GM19395 (cell line): Measurements from ENCODE around the gene HDAC8.
A peak's percentile ranks its signal among the peaks of the same experiment; 100 is the strongest.
"Not testable (repeated sequence)": the region's sequence is repeated elsewhere in the genome, so short reads cannot be mapped to it uniquely, and the experiment has no call there.

Experiments used
- ATAC-seq: cut with Tn5 transposase; IDR thresholded peaks from one replicate; pipeline ENCODE4 v1.9.1; 2021; ENCODE audit warnings: mild to moderate bottlenecking, moderate library complexity; ENCODE audit not compliant: unreplicated experiment

The HDAC8 gene

GRCh38 chrX:72536542-72536941 is 36.1 kb downstream of the HDAC8 start:
- ATAC-seq: no peak

- ATAC-seq: no peak
Measured at GRCh38 chrX:72532366-72532765, 40.3 kb downstream of the HDAC8 start.

- ATAC-seq: no peak
Measured at GRCh38 chrX:72526534-72527508, 45.8 kb downstream of the HDAC8 start.

GRCh38 chrX:72498782-72499181 is 73.9 kb downstream of the HDAC8 start:
- ATAC-seq: no peak

GRCh38 chrX:72495046-72495445 is 77.6 kb downstream of the HDAC8 start:
- no peak for ATAC-seq

GRCh38 chrX:72492499-72492898 is 80.1 kb downstream of the HDAC8 start:
- peak; percentile 86 for ATAC-seq

DNA sequence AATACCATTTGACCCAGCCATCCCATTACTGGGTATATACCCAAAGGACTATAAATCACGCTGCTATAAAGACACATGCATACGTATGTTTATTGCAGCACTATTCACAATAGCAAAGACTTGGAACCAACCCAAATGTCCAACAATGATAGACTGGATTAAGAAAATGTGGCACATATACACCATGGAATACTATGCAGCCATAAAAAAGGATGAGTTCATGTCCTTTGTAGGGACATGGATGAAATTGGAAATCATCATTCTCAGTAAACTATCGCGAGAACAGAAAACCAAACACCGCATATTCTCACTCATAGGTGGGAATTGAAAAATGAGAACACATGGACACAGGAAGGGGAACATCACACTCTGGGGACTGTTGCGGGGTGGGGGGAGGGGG is 82.4 kb downstream of the HDAC8 start:
- ATAC-seq: not testable (repeated sequence)

GRCh38 chrX:72487661-72488060 is 85.0 kb downstream of the HDAC8 start:
- ATAC-seq: no peak

GRCh38 chrX:72479324-72480274 is 93.0 kb downstream of the HDAC8 start:
- no peak for ATAC-seq

- ATAC-seq: no peak
Measured at GRCh38 chrX:72478853-72479252, 93.8 kb downstream of the HDAC8 start.

DNA sequence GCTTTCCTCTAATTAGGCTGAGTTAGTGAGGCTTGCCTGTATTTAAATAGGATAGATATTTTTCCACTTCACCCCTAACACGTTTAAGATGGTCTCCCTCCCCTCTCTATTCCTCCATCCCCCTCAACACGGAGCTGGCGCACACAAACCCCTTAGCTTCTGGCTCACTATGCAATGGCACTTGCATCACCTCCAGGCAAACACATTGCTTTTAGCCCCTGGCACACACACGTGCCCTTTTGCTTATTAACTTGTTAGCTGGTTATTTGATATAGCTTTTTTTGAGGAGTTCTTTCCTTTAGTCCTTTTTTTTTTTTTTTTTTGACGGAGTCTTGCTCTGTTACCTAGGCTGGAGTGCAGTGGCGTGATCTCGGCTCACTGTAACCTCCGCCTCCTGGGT is 94.3 kb downstream of the HDAC8 start:
- no peak for ATAC-seq

DNA sequence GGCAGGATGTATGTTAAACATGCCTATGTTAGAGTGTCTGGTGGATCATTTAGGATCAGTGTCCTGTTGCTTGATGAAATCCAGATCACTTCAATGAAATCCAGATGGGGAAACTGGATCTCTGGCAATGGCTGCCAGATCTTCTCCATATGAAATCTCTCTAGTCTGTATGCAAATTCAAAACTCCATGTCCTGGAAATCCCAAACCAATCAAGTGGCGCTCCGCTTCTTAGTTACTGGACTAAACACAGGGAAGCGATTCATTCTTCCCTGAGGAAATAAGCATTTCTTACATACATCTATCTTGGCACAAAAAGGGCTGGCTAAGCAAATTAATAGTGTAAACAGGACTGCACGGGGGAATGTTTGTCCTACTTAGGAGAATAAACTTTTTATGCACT is 94.9 kb downstream of the HDAC8 start:
- no peak for ATAC-seq

DNA sequence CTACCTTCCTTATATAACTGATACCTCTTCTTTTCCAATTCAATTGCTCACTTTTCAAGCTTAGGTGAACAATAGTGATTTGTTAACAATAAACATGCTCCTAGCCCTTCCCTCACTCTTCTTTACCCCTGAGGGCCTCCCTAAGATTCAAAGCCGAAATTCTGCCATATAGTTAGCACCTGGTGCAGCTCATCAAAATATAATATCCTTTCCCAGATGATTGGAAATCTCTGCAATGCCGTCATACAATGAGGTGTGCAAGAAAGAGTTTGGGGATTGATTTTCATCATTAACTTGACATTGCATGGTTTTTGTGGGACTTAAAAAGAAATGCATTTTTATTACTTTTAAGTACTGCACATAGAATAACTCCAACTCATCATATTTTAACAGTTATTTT is 95.3 kb downstream of the HDAC8 start:
- no peak for ATAC-seq

- no peak for ATAC-seq
Measured at GRCh38 chrX:72475952-72476668, 96.5 kb downstream of the HDAC8 start.

DNA sequence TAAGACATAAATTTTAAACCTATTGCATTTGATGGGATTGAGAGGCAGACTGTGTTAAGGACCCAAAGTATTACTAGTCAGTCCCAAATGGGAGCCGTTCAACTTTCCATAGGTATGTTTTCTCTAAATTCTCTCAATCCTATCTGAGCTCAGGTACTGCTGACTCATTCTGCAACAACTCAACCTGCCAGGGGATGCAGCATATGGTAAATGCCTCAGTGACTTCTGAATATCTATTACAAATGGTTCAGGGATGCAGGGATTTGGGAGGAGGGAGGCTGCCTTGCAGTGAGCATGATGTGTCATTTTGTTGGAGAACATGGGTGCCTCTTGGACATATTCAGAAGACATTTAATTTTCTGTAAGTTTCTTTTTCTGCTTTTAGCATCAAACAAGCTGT is 97.3 kb downstream of the HDAC8 start:
- ATAC-seq: no peak

DNA sequence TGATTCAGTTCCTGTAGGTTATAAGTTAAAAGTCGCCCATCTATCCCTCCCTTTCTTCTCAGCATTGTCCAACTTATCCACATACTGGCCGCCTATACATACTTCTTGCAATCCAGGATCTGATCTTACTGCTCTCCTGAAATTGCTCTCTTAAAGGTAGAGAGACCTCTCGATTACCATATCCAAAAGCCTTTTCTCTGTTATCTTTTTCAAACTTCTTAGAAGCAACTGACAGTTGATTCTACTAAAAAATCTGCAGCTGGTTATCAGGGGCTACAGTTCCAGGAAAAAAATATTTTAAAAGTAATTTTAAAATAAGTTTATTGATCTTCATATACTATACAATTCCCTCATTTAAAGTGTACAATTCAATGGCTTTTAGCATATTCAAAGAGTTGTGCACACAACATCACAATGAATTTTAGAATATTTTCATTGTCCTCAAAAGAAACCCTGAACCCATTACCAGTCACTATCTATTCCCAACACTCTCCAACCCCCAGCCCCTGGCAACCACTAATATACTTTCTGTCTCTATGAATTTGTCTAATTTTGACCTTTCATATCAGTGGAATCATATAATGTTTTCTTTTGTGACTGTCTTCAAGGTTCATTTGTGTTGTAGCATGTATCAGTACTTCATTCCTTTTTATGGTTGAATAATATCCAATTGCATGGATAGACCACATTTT is 102.0 kb downstream of the HDAC8 start:
- ATAC-seq: no peak

GRCh38 chrX:72470117-72470516 is 102.5 kb downstream of the HDAC8 start:
- ATAC-seq: no peak

DNA sequence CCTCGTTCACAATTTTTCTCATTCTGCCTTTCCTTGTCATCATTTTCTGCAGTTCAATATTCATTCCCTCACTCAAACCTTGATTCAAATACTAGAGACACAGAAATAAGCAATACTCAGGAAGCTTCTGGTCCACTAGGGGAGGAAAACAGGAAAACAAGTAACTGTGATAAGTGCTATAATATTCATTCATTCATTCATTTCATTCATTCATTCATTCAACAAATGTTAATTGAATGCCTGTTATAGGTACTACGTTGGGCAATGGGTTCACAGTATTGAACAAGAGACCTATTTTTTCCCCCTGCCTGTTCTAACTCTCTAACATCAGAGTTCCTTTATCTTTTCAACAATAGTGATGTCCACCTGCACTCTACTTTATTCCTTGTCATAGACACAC is 104.0 kb downstream of the HDAC8 start:
- no peak for ATAC-seq

DNA sequence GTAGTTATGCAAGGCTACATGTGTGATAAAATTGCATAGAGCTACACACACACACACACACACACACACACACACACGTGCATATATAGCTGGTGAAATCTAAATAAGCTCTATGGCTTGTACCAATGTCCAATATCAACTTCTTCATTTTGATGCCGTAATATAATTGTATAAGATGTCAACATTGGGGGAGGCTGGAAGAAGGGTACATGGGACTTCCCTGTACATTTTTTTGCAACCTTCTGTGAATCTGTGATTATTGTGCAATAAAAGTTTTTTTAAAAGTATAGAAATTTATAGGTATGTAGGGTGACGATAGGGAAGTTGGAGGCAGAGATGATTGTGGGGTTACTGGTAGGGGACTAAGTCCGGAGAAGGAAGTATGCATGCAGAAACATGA is 105.5 kb downstream of the HDAC8 start:
- ATAC-seq: no peak

DNA sequence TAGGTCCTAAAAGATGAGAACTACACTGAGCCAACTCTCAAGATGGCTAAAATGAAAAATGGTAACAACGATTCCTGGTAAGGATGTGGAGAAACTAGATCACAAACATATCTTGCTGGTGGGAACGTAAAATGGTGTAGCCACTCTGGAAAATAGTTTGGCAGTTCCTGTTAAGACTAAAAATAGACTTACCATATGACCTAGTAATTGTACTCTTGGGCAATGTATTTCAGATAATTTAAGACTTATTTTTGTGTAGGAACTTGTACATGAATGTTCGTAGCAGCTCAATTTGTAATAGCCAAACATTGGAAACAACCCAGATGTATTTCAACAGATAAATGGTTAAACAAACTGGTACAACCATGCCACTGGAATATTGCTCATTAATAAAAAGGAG is 106.2 kb downstream of the HDAC8 start:
- no peak for ATAC-seq
